NOMO-1 treated with DMSO at 0.1 percent for 48 hours (cell line): ENCODE measurements around the gene TACR1.

Experiments used
- DNase-seq: peaks from one replicate; lab custom pipeline; 2025; ENCODE audit not compliant: unreplicated experiment; lab: John Stamatoyannopoulos, UW

The TACR1 gene

DNA sequence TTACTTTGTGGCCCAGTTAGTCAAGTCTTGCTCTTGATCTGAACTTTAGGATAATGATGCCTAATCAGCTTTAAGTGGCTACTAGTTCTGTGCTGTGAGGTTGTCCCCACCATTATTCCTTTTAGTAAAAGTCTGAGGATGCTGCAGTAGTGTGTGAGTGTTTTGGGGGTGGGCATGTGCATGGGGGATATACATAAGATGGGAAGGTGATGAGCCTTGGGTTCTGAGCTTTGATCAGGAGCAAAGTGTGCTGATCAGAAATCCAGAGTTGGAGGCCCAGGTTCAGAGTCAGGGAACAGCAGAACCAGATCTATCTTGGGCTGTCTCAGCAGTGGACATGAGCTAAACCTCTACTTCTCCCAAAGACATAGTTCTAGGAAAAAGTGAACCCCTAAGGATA, 174.1 kb downstream of the TACR1 start:
- no peak for DNase-seq

- DNase-seq, result no peak
These were observed 175.5 kb downstream of the TACR1 start for GRCh38 chr2:75023666-75024455.

- DNase-seq, result no peak
These were observed 176.8 kb downstream of the TACR1 start for GRCh38 chr2:75022516-75022915.

- DNase-seq, result no peak
These were observed 177.6 kb downstream of the TACR1 start for GRCh38 chr2:75021672-75022071.

GRCh38 chr2:75020476-75020875, 178.8 kb downstream of the TACR1 start:
- DNase-seq, result no peak

GRCh38 chr2:75019790-75020189, 179.5 kb downstream of the TACR1 start:
- no peak for DNase-seq

DNA sequence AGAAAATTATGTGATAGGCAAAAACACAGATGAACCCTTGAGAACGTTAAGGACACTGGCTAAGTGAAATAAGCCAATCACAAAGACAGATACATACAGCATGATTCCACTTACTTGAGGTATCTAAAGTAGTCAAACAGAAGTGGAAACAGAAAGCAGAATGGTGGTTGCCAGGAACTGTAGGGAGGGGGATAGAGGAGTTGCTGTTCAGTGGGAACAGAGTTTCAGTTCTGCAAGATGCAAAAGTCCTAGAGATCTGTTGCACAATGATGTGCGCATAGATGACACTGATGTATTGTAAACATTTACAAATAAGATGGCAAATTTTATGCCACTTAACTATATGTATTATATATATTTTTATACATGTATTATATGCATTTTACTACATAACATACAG, 181.2 kb downstream of the TACR1 start:
- peak; percentile 93 for DNase-seq

DNA sequence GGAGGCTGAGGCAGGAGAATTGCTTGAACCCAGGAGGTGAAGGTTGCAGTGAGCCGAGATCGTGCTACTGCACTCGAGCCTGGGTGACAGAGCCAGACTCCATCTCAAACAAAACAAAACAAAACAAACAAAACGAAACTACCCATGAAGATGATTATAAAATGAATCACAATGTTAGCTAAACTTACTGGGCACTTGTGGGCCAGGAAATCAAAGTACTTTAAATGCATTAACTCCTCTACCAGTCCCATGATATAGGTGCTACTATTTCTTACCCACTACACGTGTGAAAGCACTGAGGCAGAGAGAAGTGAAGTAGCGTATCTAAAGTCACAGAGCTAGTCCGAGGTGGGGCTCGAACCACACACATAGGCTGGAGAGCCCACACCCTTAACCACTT, 187.2 kb downstream of the TACR1 start:
- DNase-seq, result no peak

DNA sequence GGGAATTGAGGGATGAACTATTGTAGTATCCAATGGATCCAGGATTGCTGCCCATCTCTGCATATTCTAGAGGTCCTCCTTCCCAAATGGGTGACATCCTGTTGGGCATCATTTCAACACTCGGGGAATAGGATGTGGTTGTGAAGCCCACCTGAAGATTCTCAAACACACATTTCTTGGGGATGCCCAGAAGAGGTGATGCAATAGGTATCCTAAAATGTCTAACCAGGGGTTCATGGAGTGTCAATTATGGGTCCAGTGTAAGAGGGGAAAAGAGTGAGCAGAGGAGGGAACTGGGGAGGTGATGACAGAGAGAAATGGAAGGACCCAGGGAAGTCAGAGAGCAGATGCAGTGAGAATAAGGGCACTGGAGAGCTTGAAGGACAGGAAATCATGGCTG, 188.7 kb downstream of the TACR1 start:
- DNase-seq, result no peak

- DNase-seq, result no peak
These were observed 191.5 kb downstream of the TACR1 start for GRCh38 chr2:75007819-75008218.

DNA sequence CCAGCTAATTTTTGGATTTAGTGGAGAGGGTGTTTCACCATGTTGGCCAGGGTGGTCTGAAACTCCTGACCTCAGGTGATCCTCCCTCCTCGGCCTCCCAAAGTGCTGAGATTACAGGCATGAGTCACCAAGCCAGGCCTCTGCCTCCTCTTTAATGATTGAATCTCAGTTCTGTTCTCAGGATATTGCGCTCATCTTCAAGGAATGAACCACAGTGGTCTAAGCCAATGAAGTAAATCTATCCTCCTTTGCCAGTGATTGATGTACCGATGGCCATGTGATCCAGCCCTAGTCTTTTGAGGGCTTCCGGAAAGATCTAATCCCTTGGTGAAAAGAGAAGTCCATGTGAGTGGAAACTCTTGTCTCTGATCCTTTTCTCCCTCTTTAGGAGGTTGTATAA, 192.3 kb downstream of the TACR1 start:
- no peak for DNase-seq

- no peak for DNase-seq
These were observed 193.3 kb downstream of the TACR1 start for GRCh38 chr2:75006041-75006440.

DNA sequence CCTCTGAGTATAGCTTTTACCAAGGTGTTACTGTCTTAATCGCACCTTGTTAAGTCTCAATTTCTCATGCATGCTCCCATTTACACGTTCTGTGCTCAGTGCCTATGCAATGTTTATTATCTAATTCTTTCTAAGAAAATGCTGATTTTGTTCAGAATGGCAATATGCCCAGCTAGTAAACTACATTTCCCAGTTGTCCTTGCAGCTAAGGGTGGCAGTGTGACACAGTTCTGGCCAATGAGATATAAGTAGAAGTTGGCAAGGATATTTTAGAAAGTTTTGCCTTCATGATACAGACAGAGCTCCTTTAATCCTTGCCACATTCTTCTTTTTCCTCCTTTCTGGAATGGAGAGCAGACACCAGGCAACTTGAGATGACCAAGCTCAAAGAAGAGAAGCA, 195.5 kb downstream of the TACR1 start:
- no peak for DNase-seq

- DNase-seq, result no peak
These were observed 196.0 kb downstream of the TACR1 start for GRCh38 chr2:75003276-75003675.

- DNase-seq, result peak; percentile 69
These were observed 197.3 kb downstream of the TACR1 start for GRCh38 chr2:75002007-75002406.

- no peak for DNase-seq
These were observed 199.9 kb downstream of the TACR1 start for GRCh38 chr2:74999468-74999867.
